ENCODE data around the gene CFAP70. TPM values are rescaled to one million over a fixed set of nuclear protein-coding genes. Genes with fewer than 3 reads are reported as not detected.
"Not testable (repeated sequence)": the region's sequence is repeated elsewhere in the genome, so short reads cannot be mapped to it uniquely, and the experiment has no call there.

CFAP70 gene
- total RNA-seq, 1 donor from 2014 or later, result 1.7 TPM

- no peaks in the 10 kb centered on the region for H3K36me3 Mint-ChIP-seq (ENCODE audit: low read depth)
- intact Hi-C loops (cut with micrococcal nuclease), result no loop called here
- no peak overlapping the region for H3K27ac Mint-ChIP-seq
- TF ChIP-seq CTCF (IDR thresholded peaks at IDR 0.05), result no peak
- peaks cover 9% of the 10 kb centered on the region for H3K9me3 Mint-ChIP-seq
- POLR2A ChIA-PET, result interaction anchor here (1.3 kb wide), 1 partner anchor 11 kb away, joined by 3 read pairs; the partner anchor contains the start of gene MRPS16
- no peak overlapping the region for H3K4me3 Mint-ChIP-seq
- no peaks in the 10 kb centered on the region for H3K27me3 Mint-ChIP-seq
- no peak for DNase-seq
- no peak for ATAC-seq (ENCODE audit: low read depth)
- CTCF ChIA-PET, result interaction anchor here (1.4 to 2.3 kb wide), 2 partner anchors 8 to 381 kb away, joined by 4 to 13 read pairs; no protein-coding TSS in a partner anchor
- H3K4me1 Mint-ChIP-seq, result no peaks in the 10 kb centered on the region
Observed at GRCh38 chr10:73262880-73263555, 95.6 kb downstream of the CFAP70 start.

- ATAC-seq (ENCODE audit: low read depth), result no peak
- no peak for DNase-seq
- Mint-ChIP-seq H3K36me3 (ENCODE audit: low read depth) (no peaks in the 10 kb centered on the region), H3K4me3 (no peak overlapping the region), H3K27me3 (no peaks in the 10 kb centered on the region), H3K4me1 (no peaks in the 10 kb centered on the region), H3K9me3 (peaks cover 9% of the 10 kb centered on the region), H3K27ac (no peak overlapping the region)
- intact Hi-C loops (cut with micrococcal nuclease), result no loop called here
- ChIA-PET CTCF (no interaction called here), POLR2A (no interaction called here)
- no peak for TF ChIP-seq CTCF (IDR thresholded peaks at IDR 0.05)
Observed at GRCh38 chr10:73262105-73262730, 96.4 kb downstream of the CFAP70 start.

- H3K27me3 Mint-ChIP-seq, result no peaks in the 10 kb centered on the region
- ChIA-PET CTCF (no interaction called here), POLR2A (no interaction called here)
- DNase-seq (no peak), ATAC-seq (ENCODE audit: low read depth) (no peak)
- no peaks in the 10 kb centered on the region for H3K4me1 Mint-ChIP-seq
- H3K9me3 Mint-ChIP-seq, result peaks cover 9% of the 10 kb centered on the region
- TF ChIP-seq CTCF (IDR thresholded peaks at IDR 0.05), result no peak
- no peak overlapping the region for H3K4me3 Mint-ChIP-seq
- intact Hi-C loops (cut with micrococcal nuclease), result no loop called here
- H3K36me3 Mint-ChIP-seq (ENCODE audit: low read depth), result no peaks in the 10 kb centered on the region
- no peak overlapping the region for H3K27ac Mint-ChIP-seq
Observed at GRCh38 chr10:73261362-73261995, 97.2 kb downstream of the CFAP70 start.

GRCh38 chr10:73258612-73259011 lies 100.1 kb downstream of the CFAP70 start:
- CTCF ChIA-PET; H3K4me1 Mint-ChIP-seq; H3K9me3 Mint-ChIP-seq; POLR2A ChIA-PET; H3K4me3 Mint-ChIP-seq; H3K27ac Mint-ChIP-seq; H3K36me3 Mint-ChIP-seq (ENCODE audit: low read depth); ATAC-seq (ENCODE audit: low read depth); intact Hi-C loops (cut with micrococcal nuclease); H3K27me3 Mint-ChIP-seq; DNase-seq: not testable (repeated sequence)

- ChIA-PET CTCF (interaction anchor here (0.6 kb wide), 1 partner anchor 1545 kb away, joined by 4 read pairs; no protein-coding TSS in a partner anchor), POLR2A (interaction anchor here (0.5 to 3.1 kb wide), 4 partner anchors 85 to 524 kb away, joined by 4 to 12 read pairs (median 8); partner anchors contain the start of genes ECD, FAM149B1, P4HA1 and PPP3CB)
- H3K4me3 Mint-ChIP-seq, result peak overlapping the region; percentile 99
- TF ChIP-seq CTCF (IDR thresholded peaks at IDR 0.05), result no peak
- no peaks in the 10 kb centered on the region for H3K27me3 Mint-ChIP-seq
- DNase-seq, result no peak
- H3K9me3 Mint-ChIP-seq, result no peaks in the 10 kb centered on the region
- H3K27ac Mint-ChIP-seq, result peak overlapping the region; percentile 95
- intact Hi-C loops (cut with micrococcal nuclease), result loop anchor here (1.0 to 5.0 kb wide), 5 partner anchors 9 to 1979 kb away; partner anchors contain the start of genes ANXA7, CFAP70 and VDAC2
- no peak for ATAC-seq (ENCODE audit: low read depth)
- peaks cover 40% of the 10 kb centered on the region for H3K36me3 Mint-ChIP-seq (ENCODE audit: low read depth)
- H3K4me1 Mint-ChIP-seq, result peaks cover 38% of the 10 kb centered on the region
Observed at GRCh38 chr10:73253225-73253555, 105.5 kb downstream of the CFAP70 start.
